ENCODE results near the gene TACC2. TPM values are rescaled to one million over a fixed set of nuclear protein-coding genes. Genes with fewer than 3 reads are reported as not detected.

The TACC2 gene
- total RNA-seq, 4 donors from 2014 or later = 206 to 606 (median 261) TPM

- Histone ChIP-seq H3K27ac (no peak overlapping the region), H3K27me3 (no peaks in the 10 kb centered on the region), H3K36me3 (peaks cover 36% of the 10 kb centered on the region), H3K9me3 (no peaks in the 10 kb centered on the region), H3K4me3 (no peak overlapping the region), H3K4me1 (no peaks in the 10 kb centered on the region)
- TF ChIP-seq POLR2A (IDR thresholded peaks at IDR 0.05) (no peak), CTCF (IDR thresholded peaks at IDR 0.05) (no peak), EP300 (IDR thresholded peaks at IDR 0.05) (no peak), POLR2AphosphoS5 (IDR thresholded peaks at IDR 0.05) (no peak)
- DNase-seq (ENCODE audit: low spot score in 2 of 2) = peak; percentile 8 to 19
- 87% methylated on average over 5 of the region's 5 CpGs for WGBS
These were observed 265.9 kb downstream of the TACC2 start for GRCh38 chr10:122254831-122255230.

GRCh38 chr10:122255509-122256301 lies 266.7 kb downstream of the TACC2 start:
- TF ChIP-seq CTCF (IDR thresholded peaks at IDR 0.05) = no peak
- no peak for TF ChIP-seq POLR2A (IDR thresholded peaks at IDR 0.05)
- no peak for TF ChIP-seq POLR2AphosphoS5 (IDR thresholded peaks at IDR 0.05)
- TF ChIP-seq EP300 (IDR thresholded peaks at IDR 0.05) = no peak
- peaks cover 29% of the 10 kb centered on the region for H3K36me3 ChIP-seq

DNA sequence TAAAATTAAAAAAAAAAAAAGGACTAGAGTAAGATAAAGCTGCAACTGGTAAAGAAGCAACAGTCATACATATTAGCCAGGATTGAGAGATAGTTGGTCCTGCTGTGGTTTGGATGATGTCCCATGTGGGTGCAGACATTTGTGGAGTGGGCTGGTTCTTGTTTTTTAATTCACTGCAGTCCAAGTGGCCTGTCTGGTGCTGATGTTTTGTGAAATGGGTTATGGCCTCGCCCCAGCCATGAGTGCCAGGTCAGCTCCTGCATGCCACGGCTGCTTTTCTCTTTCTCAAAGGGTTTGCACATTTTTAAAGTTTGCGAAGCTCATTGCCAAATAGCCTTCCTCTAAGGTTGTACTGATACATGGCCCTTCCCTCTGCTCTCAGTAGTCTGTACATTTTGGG lies 268.1 kb downstream of the TACC2 start:
- Histone ChIP-seq H3K27ac (no peak overlapping the region), H3K4me1 (no peaks in the 10 kb centered on the region), H3K9me3 (peaks cover 6% of the 10 kb centered on the region), H3K4me3 (no peak overlapping the region), H3K27me3 (no peaks in the 10 kb centered on the region), H3K36me3 (peaks cover 28% of the 10 kb centered on the region)
- TF ChIP-seq POLR2AphosphoS5 (IDR thresholded peaks at IDR 0.05) (no peak), EP300 (IDR thresholded peaks at IDR 0.05) (no peak), CTCF (IDR thresholded peaks at IDR 0.05) (no peak), POLR2A (IDR thresholded peaks at IDR 0.05) (no peak)
- peak; percentile 35 to 60 for DNase-seq (ENCODE audit: low spot score in 2 of 2)
- WGBS = 54% methylated on average over 3 of the region's 3 CpGs

More at GRCh38 chr10:122255509-122256301, 266.7 kb downstream of the TACC2 start:
- no peaks in the 10 kb centered on the region for H3K4me1 ChIP-seq
- no peak overlapping the region for H3K4me3 ChIP-seq
- no peaks in the 10 kb centered on the region for H3K9me3 ChIP-seq
- no peaks in the 10 kb centered on the region for H3K27me3 ChIP-seq
- DNase-seq (ENCODE audit: low spot score in 2 of 2) = peak; percentile 26 to 59
- WGBS = 83% methylated on average over 10 of the region's 14 CpGs
- no peak overlapping the region for H3K27ac ChIP-seq

DNA sequence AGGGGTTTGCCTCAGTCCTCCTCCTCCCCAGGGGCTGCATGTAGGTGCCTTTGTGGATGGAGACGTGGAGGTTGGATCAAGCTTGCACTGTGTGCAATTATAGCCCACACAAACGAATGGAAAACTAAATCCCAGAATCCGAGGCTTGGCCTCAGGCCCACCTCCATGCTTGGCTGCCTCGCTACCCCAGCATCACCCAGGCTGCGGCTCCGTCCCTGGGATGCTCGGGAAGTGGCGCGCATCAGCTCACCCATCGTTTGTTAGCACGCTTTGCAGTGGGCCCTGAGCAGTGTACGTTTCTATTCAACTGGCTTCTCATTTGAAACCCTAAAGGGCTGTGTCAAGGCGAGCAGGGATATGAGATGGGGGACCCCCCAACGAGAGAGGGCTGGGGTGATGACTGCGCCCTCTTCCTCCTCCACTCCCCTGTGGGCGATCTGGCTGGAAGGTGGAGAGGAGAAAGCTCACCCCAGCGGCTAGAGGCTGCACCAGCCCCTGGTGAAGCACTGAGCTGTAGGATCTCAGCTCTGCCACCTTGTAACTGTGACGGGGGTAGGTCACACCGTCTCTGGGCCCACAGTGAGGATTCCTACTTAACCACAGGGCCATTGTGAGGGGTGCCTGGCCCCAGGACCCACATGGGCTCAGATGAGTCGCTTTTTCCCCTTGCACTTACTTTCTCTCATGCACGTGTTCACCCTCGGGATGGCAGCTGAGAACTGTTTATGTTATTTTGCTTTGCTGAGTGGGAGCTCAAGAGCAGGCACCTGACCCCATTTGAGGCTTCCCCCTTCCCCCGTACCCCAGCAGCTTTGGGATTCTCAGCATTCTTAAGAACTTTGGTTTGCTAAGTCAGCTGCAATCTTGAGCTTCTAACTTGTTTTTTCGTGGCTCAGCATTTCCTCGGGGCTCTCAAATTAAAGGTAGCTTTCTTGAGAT lies 269.4 kb downstream of the TACC2 start:
- peak; percentile 48 to 63 for DNase-seq (ENCODE audit: low spot score in 2 of 2)
- H3K27me3 ChIP-seq = no peaks in the 10 kb centered on the region
- TF ChIP-seq POLR2AphosphoS5 (IDR thresholded peaks at IDR 0.05) (no peak), EP300 (IDR thresholded peaks at IDR 0.05) (no peak), POLR2A (IDR thresholded peaks at IDR 0.05) (no peak), CTCF (IDR thresholded peaks at IDR 0.05) (no peak)
- H3K9me3 ChIP-seq = peaks cover 8% of the 10 kb centered on the region
- no peaks in the 10 kb centered on the region for H3K4me1 ChIP-seq
- WGBS = 73% methylated on average over 17 of the region's 25 CpGs
- no peak overlapping the region for H3K27ac ChIP-seq
- H3K4me3 ChIP-seq = no peak overlapping the region
- H3K36me3 ChIP-seq = peaks cover 23% of the 10 kb centered on the region

DNA sequence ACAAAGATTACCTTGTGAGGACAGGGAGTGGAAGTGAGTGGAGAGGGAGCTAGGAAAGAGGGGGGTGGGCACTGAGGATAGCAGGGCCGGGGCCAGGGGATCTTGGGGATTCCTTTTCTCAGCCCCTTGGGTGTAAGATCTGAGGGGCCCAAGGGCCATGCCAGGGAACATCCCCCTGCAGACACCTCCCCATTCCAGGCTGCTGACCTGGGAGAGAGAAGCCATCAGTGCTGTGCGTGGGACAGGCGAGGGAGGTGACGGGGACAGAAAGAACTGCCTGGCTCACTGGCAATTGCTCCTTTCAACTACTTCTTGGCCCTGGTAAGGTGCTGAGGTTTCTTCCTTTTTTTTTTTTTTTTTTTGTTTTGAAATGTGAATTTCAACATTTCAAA lies 270.1 kb downstream of the TACC2 start:
- peaks cover 17% of the 10 kb centered on the region for H3K36me3 ChIP-seq
- H3K4me3 ChIP-seq = no peak overlapping the region
- WGBS = 89% methylated on average over 4 of the region's 4 CpGs
- H3K27ac ChIP-seq = no peak overlapping the region
- peaks cover 8% of the 10 kb centered on the region for H3K9me3 ChIP-seq
- no peaks in the 10 kb centered on the region for H3K27me3 ChIP-seq
- TF ChIP-seq EP300 (IDR thresholded peaks at IDR 0.05) = no peak
- no peak for TF ChIP-seq POLR2AphosphoS5 (IDR thresholded peaks at IDR 0.05)
- TF ChIP-seq POLR2A (IDR thresholded peaks at IDR 0.05) = no peak
- TF ChIP-seq CTCF (IDR thresholded peaks at IDR 0.05) = no peak
- H3K4me1 ChIP-seq = no peaks in the 10 kb centered on the region
- DNase-seq (ENCODE audit: low spot score in 2 of 2) = peak; percentile 26 to 57

Measured in suprapubic skin (tissue), 4 donors.